Measurements from ENCODE around the gene EGLN1. TPM values are rescaled to one million over a fixed set of nuclear protein-coding genes. Genes with fewer than 3 reads are reported as not detected.

Gene EGLN1
- total RNA-seq, 4 donors from 2014 or later, result 53.2 to 76.7 (median 60.1) TPM

GRCh38 chr1:231326248-231326647 lies 95.8 kb downstream of the EGLN1 start:
- no peaks in the 10 kb centered on the region for H3K27me3 ChIP-seq
- H3K9me3 ChIP-seq, result no peaks in the 10 kb centered on the region
- H3K36me3 ChIP-seq, result peaks cover 0 to 10% (median 0%) of the 10 kb centered on the region in 3 donors
- no peak for DNase-seq (ENCODE audit: low spot score in 2 of 2)
- no peak for TF ChIP-seq CTCF (IDR thresholded peaks at IDR 0.05)
- no peak for TF ChIP-seq EP300 (IDR thresholded peaks at IDR 0.05)
- TF ChIP-seq POLR2A (IDR thresholded peaks at IDR 0.05), result no peak
- no peak overlapping the region for H3K27ac ChIP-seq
- 62 to 71% methylated on average over 1 of the region's 1 CpG for WGBS, 2 donors
- no peak overlapping the region for H3K4me3 ChIP-seq
- H3K4me1 ChIP-seq, result no peaks in the 10 kb centered on the region

GRCh38 chr1:231324660-231325059 lies 97.4 kb downstream of the EGLN1 start:
- no peak for DNase-seq (ENCODE audit: low spot score in 2 of 2)
- TF ChIP-seq CTCF (IDR thresholded peaks at IDR 0.05) (no peak), POLR2A (IDR thresholded peaks at IDR 0.05) (no peak), EP300 (IDR thresholded peaks at IDR 0.05) (no peak)
- H3K27me3 ChIP-seq, result no peaks in the 10 kb centered on the region
- H3K4me1 ChIP-seq, result no peaks in the 10 kb centered on the region
- no peak overlapping the region for H3K27ac ChIP-seq
- H3K4me3 ChIP-seq, result no peak overlapping the region
- H3K9me3 ChIP-seq, result no peaks in the 10 kb centered on the region
- 85 to 87% methylated on average over 5 of the region's 5 CpGs for WGBS, 2 donors
- H3K36me3 ChIP-seq, result peaks cover 0 to 8% (median 0%) of the 10 kb centered on the region in 3 donors

GRCh38 chr1:231322880-231323530 lies 99.1 kb downstream of the EGLN1 start:
- Histone ChIP-seq H3K36me3 (peaks cover 0 to 11% (median 0%) of the 10 kb centered on the region in 3 donors), H3K27me3 (no peaks in the 10 kb centered on the region), H3K4me3 (no peak overlapping the region), H3K9me3 (no peaks in the 10 kb centered on the region), H3K27ac (no peak overlapping the region), H3K4me1 (no peaks in the 10 kb centered on the region)
- TF ChIP-seq CTCF (IDR thresholded peaks at IDR 0.05) (no peak), EP300 (IDR thresholded peaks at IDR 0.05) (no peak), POLR2A (IDR thresholded peaks at IDR 0.05) (no peak)
- WGBS, 2 donors, result 73 to 77% methylated on average over 7 of the region's 7 CpGs
- no peak for DNase-seq (ENCODE audit: low spot score in 2 of 2)

- DNase-seq (ENCODE audit: low spot score in 2 of 2), result no peak
- Histone ChIP-seq H3K4me1 (no peaks in the 10 kb centered on the region), H3K4me3 (no peak overlapping the region), H3K9me3 (no peaks in the 10 kb centered on the region), H3K27me3 (no peaks in the 10 kb centered on the region), H3K27ac (no peak overlapping the region), H3K36me3 (peaks cover 0 to 11% (median 0%) of the 10 kb centered on the region in 3 donors)
- WGBS, 2 donors, result 93% methylated on average over 9 of the region's 9 CpGs
- TF ChIP-seq EP300 (IDR thresholded peaks at IDR 0.05), result no peak
- TF ChIP-seq POLR2A (IDR thresholded peaks at IDR 0.05), result no peak
- TF ChIP-seq CTCF (IDR thresholded peaks at IDR 0.05), result no peak
These were observed 103.0 kb downstream of the EGLN1 start for GRCh38 chr1:231319080-231319479.

GRCh38 chr1:231318568-231318967 lies 103.5 kb downstream of the EGLN1 start:
- no peak overlapping the region for H3K27ac ChIP-seq
- TF ChIP-seq POLR2A (IDR thresholded peaks at IDR 0.05) (no peak), CTCF (IDR thresholded peaks at IDR 0.05) (no peak), EP300 (IDR thresholded peaks at IDR 0.05) (no peak)
- WGBS, 2 donors, result 79 to 82% methylated on average over 4 of the region's 4 CpGs

More at GRCh38 chr1:231318568-231318967, 103.5 kb downstream of the EGLN1 start:
- DNase-seq (ENCODE audit: low spot score in 2 of 2), result no peak
- Histone ChIP-seq H3K27me3 (no peaks in the 10 kb centered on the region), H3K36me3 (peaks cover 0 to 11% (median 0%) of the 10 kb centered on the region in 3 donors), H3K9me3 (no peaks in the 10 kb centered on the region), H3K4me3 (no peak overlapping the region), H3K4me1 (no peaks in the 10 kb centered on the region)

Measured in tibial nerve (tissue), 4 donors.